Astrocyte of the spinal cord (primary cell): Measurements from ENCODE around the gene ZNF423.
"Not testable (repeated sequence)": the region's sequence is repeated elsewhere in the genome, so short reads cannot be mapped to it uniquely, and the experiment has no call there.

Experiments used
- DNase-seq: peaks from one replicate; pipeline ENCODE4 v3.0.0; 2011; ENCODE audit warnings: low read depth, low spot score
- H3K4me3 ChIP-seq: 2 replicates; pipeline ENCODE4 v1.5.1; 2011; ENCODE audit warnings: low read depth, mild to moderate bottlenecking, low read length, moderate library complexity
- CTCF ChIP-seq: IDR thresholded peaks from 2 replicates; pipeline ENCODE4 v1.5.1; 2012; ENCODE audit warnings: low read depth, mild to moderate bottlenecking, low read length, inconsistent platforms
- in situ Hi-C: cut with HindIII; loops from 2 replicates; pipeline ENCODE4 v1.10.0; 2017; ENCODE audit warnings: low sequenced_read_pairs

Gene ZNF423

GRCh38 chr16:49682577-49683165, 173.2 kb downstream of the ZNF423 start:
- no peak for TF ChIP-seq CTCF
- H3K4me3 ChIP-seq, result no peak overlapping the region
- in situ Hi-C loops, result no loop called here
- no peak for DNase-seq

- in situ Hi-C loops, result no loop called here
- DNase-seq, result no peak
- H3K4me3 ChIP-seq, result no peak overlapping the region
These were observed 174.6 kb downstream of the ZNF423 start for GRCh38 chr16:49681217-49681883.

GRCh38 chr16:49679095-49679494, 176.8 kb downstream of the ZNF423 start:
- TF ChIP-seq CTCF, result no peak
- in situ Hi-C loops, result no loop called here
- no peak for DNase-seq
- no peak overlapping the region for H3K4me3 ChIP-seq

More at GRCh38 chr16:49681217-49681883, 174.6 kb downstream of the ZNF423 start:
- TF ChIP-seq CTCF, result no peak

- DNase-seq, in situ Hi-C loops, H3K4me3 ChIP-seq: not testable (repeated sequence)
These were observed 178.3 kb downstream of the ZNF423 start for GRCh38 chr16:49677661-49678060.

GRCh38 chr16:49675413-49675812, 180.5 kb downstream of the ZNF423 start:
- no peak for TF ChIP-seq CTCF
- DNase-seq, result no peak
- in situ Hi-C loops, result no loop called here
- H3K4me3 ChIP-seq, result no peak overlapping the region

- no peak overlapping the region for H3K4me3 ChIP-seq
- no peak for DNase-seq
- in situ Hi-C loops, result no loop called here
- no peak for TF ChIP-seq CTCF
These were observed 180.9 kb downstream of the ZNF423 start for GRCh38 chr16:49674990-49675389.

- in situ Hi-C loops, result no loop called here
- no peak for TF ChIP-seq CTCF
- no peak for DNase-seq
- H3K4me3 ChIP-seq, result no peak overlapping the region
These were observed 181.5 kb downstream of the ZNF423 start for GRCh38 chr16:49674351-49674851.
